Adrenal gland (tissue), 12 donors: ENCODE measurements around the gene CPT1B. TPM values are rescaled to one million over a fixed set of nuclear protein-coding genes. Genes with fewer than 3 reads are reported as not detected.

Experiments
- DNase-seq, 7 donors: peaks; one replicate each; pipeline ENCODE4 v3.0.0-alpha.2; 2019 to 2020
- H3K27ac ChIP-seq, 5 donors: fragments of 200-600 bp; sonication (generic) in 4 of 5; 1 replicate in 3 of 5; 2 replicates in 2 of 5; pipeline versions ENCODE4 v1.5.1 to v1.8.0; 2016 to 2020; ENCODE audit warnings: mild to moderate bottlenecking in 1 of 5
- H3K27me3 ChIP-seq: fragments of 200-600 bp; 2 replicates; pipeline ENCODE4 v1.8.0; 2021
- H3K36me3 ChIP-seq, 2 donors: fragments of 200-600 bp; replicated peaks in 1 of 2; 1 replicate in 1 of 2; 2 replicates in 1 of 2; pipeline versions ENCODE4 v1.5.1 to v1.8.0; 2018 to 2022
- H3K4me1 ChIP-seq, 2 donors: fragments of 200-600 bp; replicated peaks in 1 of 2; 1 replicate in 1 of 2; 2 replicates in 1 of 2; pipeline versions ENCODE4 v1.5.1 to v1.8.0; 2018 to 2021
- H3K4me3 ChIP-seq, 4 donors: fragments of 200-600 bp; sonication (generic) in 3 of 4; one replicate each; pipeline ENCODE4 v1.5.1; 2016 to 2018
- H3K9me3 ChIP-seq, 3 donors: fragments of 200-600 bp; sonication (generic) in 1 of 3; replicated peaks in 1 of 3; 1 replicate in 2 of 3; 2 replicates in 1 of 3; pipeline versions ENCODE4 v1.5.1 to v1.8.0; 2016 to 2021
- CTCF ChIP-seq, 6 experiments: fragments of 450-650 bp in 4 of 6; fragments of 200-600 bp in 2 of 6; sonication (generic) in 1 of 6; IDR thresholded peaks; 1 replicate in 5 of 6; 2 replicates in 1 of 6; pipeline versions ENCODE4 v1.5.1 to v1.8.0; 2016 to 2021; ENCODE audit warnings: antibody characterized with exemption in 6 of 6, mild to moderate bottlenecking in 2 of 6, moderate library complexity in 1 of 6
- POLR2A ChIP-seq, 2 donors: fragments of 450-650 bp; IDR thresholded peaks; one replicate each; pipeline ENCODE4 v1.6.1; 2017; ENCODE audit warnings: antibody characterized with exemption in 2 of 2, mild to moderate bottlenecking in 2 of 2, moderate library complexity in 1 of 2
- WGBS, 4 donors: extraction: QIAGEN DNeasy Blood & Tissue Kit in 2 of 4; methylation state at CpG; one replicate each; pipeline versions ENCODE4 v1.1.5 to v1.1.7; 2013 to 2017; 5-methylcytosine and 5-hydroxymethylcytosine counted together
- intact Hi-C, 2 donors: fragments of 100-400 bp; cut with DNase I; formaldehyde crosslinking; loops; one replicate each; pipeline versions ENCODE4 v1.14.1 to v1.15.0; 2022 to 2023
- polyA plus RNA-seq, 3 donors: library from polyadenylated mRNA; stranded (reverse); fragments of 200-250 nt in 2 of 3; fragments of 350-450 nt in 1 of 3; fragmentation: Illumina TruSeq in 1 of 3; extraction: RNeasy Lipid Tissue Mini Kit (QIAGEN cat#74804) in 1 of 3; gene quantifications; one replicate each; pipeline ENCODE4 v1.2.3, GENCODE V29; 2013 to 2014
- total RNA-seq, 9 donors: library from RNA; depleted of rRNA in 4 of 9; stranded (reverse); fragments of >200 nt in 4 of 9; fragments of 120-200 nt in 1 of 9; fragmentation: NEBNext Ultra II Directional in 1 of 9; extraction: Animal tissue kit (Norgen Biotek cat#: 25700) in 1 of 9; gene quantifications; one replicate each; pipeline versions ENCODE4 v1.1.0 to v1.2.4, GENCODE V29; 2013 to 2023
- donor health status: healthy with polysubstance abuse.
- donor health status: Bipolar disorder and iron deficiency.
- donor health status: DM: yes; HTN: yes; CAD: no.
- donor health status: DM: no; HTN: no; CAD: no.
- donor health status: DM: no; HTN: no; CAD: no.
- donor health status: DM: yes; HTN: yes; CAD: no.

The CPT1B gene
- total and polyA plus RNA-seq, 12 donors: 6.2 to 76.1 (median 16.5) TPM

- Histone ChIP-seq H3K36me3 (peaks cover 0 to 37% of the 10 kb centered on the region in 2 donors), H3K27ac (peak overlapping the region in 2 of 5 donors; percentile 91 to 97), H3K4me1 (peaks cover 20 to 23% of the 10 kb centered on the region in 2 donors), H3K27me3 (no peaks in the 10 kb centered on the region), H3K9me3 (no peaks in the 10 kb centered on the region), H3K4me3 (peak overlapping the region in 1 of 4 donors; percentile 83)
- TF ChIP-seq CTCF (IDR thresholded peaks at IDR 0.05) (no peak), POLR2A (IDR thresholded peaks at IDR 0.05) (no peak)
- intact Hi-C loops: no loop called here
- WGBS, 4 donors: 79 to 87% (median 81%) methylated on average over 4 to 25 of the region's 25 CpGs
- peak in 3 of 7 donors; percentile 26 to 61 (median 44) for DNase-seq
Observed at GRCh38 chr22:50523806-50524675, 54.2 kb downstream of the CPT1B start.

- WGBS, 4 donors: 88 to 100% (median 93%) methylated on average over 1 to 16 of the region's 16 CpGs
- Histone ChIP-seq H3K4me3 (no peak overlapping the region), H3K4me1 (peaks cover 20 to 23% of the 10 kb centered on the region in 2 donors), H3K36me3 (peaks cover 0 to 44% of the 10 kb centered on the region in 2 donors), H3K9me3 (no peaks in the 10 kb centered on the region), H3K27me3 (no peaks in the 10 kb centered on the region), H3K27ac (no peak overlapping the region)
- TF ChIP-seq CTCF (IDR thresholded peaks at IDR 0.05) (no peak), POLR2A (IDR thresholded peaks at IDR 0.05) (no peak)
- intact Hi-C loops: no loop called here
- peak in 1 of 7 donors; percentile 37 for DNase-seq
Observed at GRCh38 chr22:50523458-50523805, 54.8 kb downstream of the CPT1B start.

GRCh38 chr22:50522806-50523438, 55.3 kb downstream of the CPT1B start:
- Histone ChIP-seq H3K27me3 (no peaks in the 10 kb centered on the region), H3K9me3 (no peaks in the 10 kb centered on the region), H3K27ac (no peak overlapping the region), H3K4me1 (peaks cover 20 to 23% of the 10 kb centered on the region in 2 donors), H3K36me3 (peaks cover 0 to 47% of the 10 kb centered on the region in 2 donors), H3K4me3 (no peak overlapping the region)
- no peak for TF ChIP-seq CTCF (IDR thresholded peaks at IDR 0.05)
- intact Hi-C loops: no loop called here
- DNase-seq: peak in 1 of 7 donors; percentile 21
- WGBS, 4 donors: 78 to 92% (median 88%) methylated on average over 10 to 22 of the region's 22 CpGs

GRCh38 chr22:50522208-50522805, 55.9 kb downstream of the CPT1B start:
- intact Hi-C loops: no loop called here
- WGBS, 4 donors: 82 to 97% (median 89%) methylated on average over 3 to 15 of the region's 15 CpGs
- no peak overlapping the region for H3K4me3 ChIP-seq
- TF ChIP-seq CTCF (IDR thresholded peaks at IDR 0.05): no peak
- no peak for TF ChIP-seq POLR2A (IDR thresholded peaks at IDR 0.05)
- no peaks in the 10 kb centered on the region for H3K27me3 ChIP-seq
- H3K27ac ChIP-seq: no peak overlapping the region
- peaks cover 0 to 54% of the 10 kb centered on the region in 2 donors for H3K36me3 ChIP-seq
- no peaks in the 10 kb centered on the region for H3K9me3 ChIP-seq
- DNase-seq: peak in 1 of 7 donors; percentile 15
- peaks cover 20 to 23% of the 10 kb centered on the region in 2 donors for H3K4me1 ChIP-seq
